A673 (cell line): ENCODE data around the gene FN3K. TPM values are rescaled to one million over a fixed set of nuclear protein-coding genes. Genes with fewer than 3 reads are reported as not detected.

Experiments used
- BruUV-seq: library from RNA; stranded (reverse); fragments of 400-500 nt; replicated peaks from 2 replicates; lab custom pipeline; 2021; lab: Mats Ljungman, UMichigan
- CTCF ChIA-PET: fragments of 300-600 bp; sonication (Branson Sonifier 250); formaldehyde crosslinking; loops from one replicate; lab custom pipeline; 2022; ENCODE audit warnings: antibody characterized with exemption; lab: Charles Lee
- POLR2A ChIA-PET: fragments of 300-600 bp; sonication (Branson Sonifier 250); formaldehyde crosslinking; loops from one replicate; lab custom pipeline; 2022; ENCODE audit warnings: antibody characterized with exemption; ENCODE audit not compliant: low non-redundant PET; lab: Charles Lee
- DNase-seq: peaks from one replicate; pipeline ENCODE4 v3.0.0-alpha.2; 2015; ENCODE audit warnings: low spot score
- H3K27ac ChIP-seq: fragments of 200-600 bp; sonication (generic); 2 replicates; pipeline ENCODE4 v1.5.1; 2016; ENCODE audit warnings: mixed run types, low read depth, mild to moderate bottlenecking, mixed read lengths, antibody characterized with exemption, low read length; ENCODE audit not compliant: poor library complexity, severe bottlenecking
- H3K27me3 ChIP-seq: fragments of 200-600 bp; sonication (generic); replicated peaks from 2 replicates; pipeline ENCODE4 v1.6.1; 2017; ENCODE audit warnings: mixed run types, low read depth, mild to moderate bottlenecking, mixed read lengths, antibody characterized with exemption, low read length; ENCODE audit not compliant: insufficient read depth, poor library complexity
- H3K36me3 ChIP-seq: fragments of 200-600 bp; sonication (generic); 2 replicates; pipeline ENCODE4 v1.6.1; 2016; ENCODE audit warnings: mixed run types, mild to moderate bottlenecking, mixed read lengths, antibody characterized with exemption, low read length; ENCODE audit not compliant: insufficient read depth, poor library complexity, severe bottlenecking
- H3K4me1 ChIP-seq: fragments of 200-600 bp; sonication (generic); 2 replicates; pipeline ENCODE4 v1.6.1; 2017; ENCODE audit warnings: mixed run types, mild to moderate bottlenecking, mixed read lengths, antibody characterized with exemption, low read length; ENCODE audit not compliant: insufficient read depth, poor library complexity, severe bottlenecking
- H3K4me3 ChIP-seq: fragments of 200-600 bp; sonication (generic); 2 replicates; pipeline ENCODE4 v1.5.1; 2016; ENCODE audit warnings: low read depth, mixed run types, mild to moderate bottlenecking, mixed read lengths, low read length; ENCODE audit not compliant: poor library complexity, severe bottlenecking
- H3K9me3 ChIP-seq: fragments of 200-600 bp; sonication (generic); 2 replicates; pipeline ENCODE4 v1.6.1; 2016; ENCODE audit warnings: mixed run types, low read depth, mild to moderate bottlenecking, mixed read lengths, antibody characterized with exemption, low read length; ENCODE audit not compliant: poor library complexity, severe bottlenecking
- CTCF ChIP-seq: fragments of 300-800, 200-600 bp; sonication (generic); conservative IDR thresholded peaks from 2 replicates; pipeline ENCODE4 v1.5.1; 2017; ENCODE audit warnings: low read depth, mild to moderate bottlenecking, antibody characterized with exemption, low read length, moderate library complexity, mixed read lengths
- EZH2 ChIP-seq: fragments of 200-600 bp; sonication (generic); IDR thresholded peaks from 2 replicates; pipeline ENCODE4 v1.6.1; 2017; ENCODE audit warnings: borderline replicate concordance, low read depth, mild to moderate bottlenecking, mixed read lengths, antibody characterized with exemption, low read length; ENCODE audit not compliant: poor library complexity, severe bottlenecking
- intact Hi-C: fragments of 100-400 bp; cut with micrococcal nuclease; formaldehyde crosslinking; loops from one replicate; pipeline ENCODE4 v1.10.0; 2022; ENCODE audit not compliant: unreplicated experiment
- total RNA-seq: library from RNA; stranded (reverse); gene quantifications from 2 replicates; pipeline ENCODE4 v1.2.3, GENCODE V29; 2021

The FN3K gene
- total RNA-seq, 1 experiment from 2014 or later, result 6.7 TPM

- H3K4me1 ChIP-seq, result peaks cover 12% of the 10 kb centered on the region
- DNase-seq, result peak; percentile 22
- ChIA-PET CTCF (no interaction called here), POLR2A (no interaction called here)
- no peaks in the 10 kb centered on the region for H3K9me3 ChIP-seq
- peaks cover 11% of the 10 kb centered on the region for H3K36me3 ChIP-seq
- no peak for TF ChIP-seq EZH2
- TF ChIP-seq CTCF, result no peak
- H3K27me3 ChIP-seq, result no peaks in the 10 kb centered on the region
- H3K27ac ChIP-seq, result peak overlapping the region; percentile 93
- BruUV-seq, result no TSS peak
- intact Hi-C loops, result no loop called here
- H3K4me3 ChIP-seq, result peak overlapping the region; percentile 97
Observed at GRCh38 chr17:82752371-82753200, 17.2 kb downstream of the FN3K start.

DNA sequence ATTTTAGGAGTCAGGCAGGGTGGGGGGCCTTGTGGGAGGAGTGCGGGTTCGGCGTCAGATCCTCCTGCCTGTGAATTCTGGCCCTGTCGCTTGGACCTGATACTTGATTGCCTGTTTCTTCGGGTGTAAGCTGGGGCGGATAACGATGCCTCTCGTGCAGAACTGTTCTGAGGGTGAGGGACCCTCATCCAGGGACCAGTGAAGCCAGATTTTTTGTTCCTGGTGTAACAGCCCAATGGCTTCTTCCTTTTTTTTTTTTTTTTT is 17.7 kb downstream of the FN3K start:
- ChIA-PET CTCF (no interaction called here), POLR2A (no interaction called here)
- Histone ChIP-seq H3K4me3 (peak overlapping the region; percentile 97), H3K36me3 (peaks cover 11% of the 10 kb centered on the region), H3K4me1 (peaks cover 12% of the 10 kb centered on the region), H3K9me3 (no peaks in the 10 kb centered on the region), H3K27me3 (no peaks in the 10 kb centered on the region), H3K27ac (peak overlapping the region; percentile 93)
- no TSS peak for BruUV-seq
- intact Hi-C loops, result no loop called here
- no peak for TF ChIP-seq EZH2
- TF ChIP-seq CTCF, result no peak
- DNase-seq, result no peak

DNA sequence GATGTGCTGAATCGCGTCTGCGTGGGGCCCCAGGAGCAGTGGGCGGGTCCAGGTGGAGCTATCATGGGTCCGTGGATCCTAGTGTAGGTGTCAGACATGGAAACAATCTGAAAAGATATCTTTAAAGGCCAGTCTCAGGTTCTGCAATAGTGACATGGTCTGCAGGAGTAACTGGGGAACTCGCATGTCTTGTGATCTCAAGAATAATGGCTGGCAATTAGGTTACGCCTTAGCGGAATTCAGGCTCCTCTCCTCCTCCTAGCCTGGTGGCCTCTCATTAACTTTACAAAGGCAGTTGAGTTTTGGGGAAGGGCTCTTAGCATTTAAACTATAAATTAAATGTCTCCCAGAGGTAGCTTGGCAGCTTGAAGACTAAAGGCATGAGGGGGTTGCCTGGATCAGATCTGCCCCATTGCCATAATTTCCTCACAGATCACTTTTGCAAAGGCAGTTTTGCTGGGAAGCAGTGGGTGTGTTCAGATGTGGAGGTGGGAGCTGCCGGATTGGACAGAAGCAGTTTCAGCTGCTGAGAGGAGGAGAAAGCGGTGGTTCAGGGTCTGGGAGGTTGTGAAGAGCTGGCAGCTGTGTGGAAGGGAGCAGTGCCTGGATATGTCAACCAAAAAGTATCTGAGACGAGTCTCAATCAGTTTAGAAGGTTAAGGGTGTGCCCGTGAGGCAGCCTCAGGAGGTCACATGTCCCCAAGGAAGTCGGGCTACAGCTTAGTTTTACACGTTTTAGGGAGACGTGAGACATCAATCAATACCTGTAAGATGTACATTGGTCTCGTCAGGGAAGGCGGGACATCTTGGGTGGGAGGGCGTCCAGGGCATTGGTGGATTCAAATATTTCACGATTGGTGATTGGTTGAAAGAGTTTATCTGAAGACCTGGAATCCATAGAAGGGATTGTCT is 19.1 kb downstream of the FN3K start:
- no peak overlapping the region for H3K4me3 ChIP-seq
- peak; percentile 45 for DNase-seq
- CTCF ChIA-PET, result no interaction called here
- POLR2A ChIA-PET, result no interaction called here
- no TSS peak for BruUV-seq
- intact Hi-C loops, result no loop called here
- TF ChIP-seq EZH2 (no peak), CTCF (no peak)
- H3K36me3 ChIP-seq, result peaks cover 14% of the 10 kb centered on the region
- H3K4me1 ChIP-seq, result peaks cover 12% of the 10 kb centered on the region
- H3K27me3 ChIP-seq, result no peaks in the 10 kb centered on the region
- no peaks in the 10 kb centered on the region for H3K9me3 ChIP-seq
- H3K27ac ChIP-seq, result peak overlapping the region; percentile 30
